ENCODE measurements around the gene ANKRD60.

ANKRD60 gene, protein sequence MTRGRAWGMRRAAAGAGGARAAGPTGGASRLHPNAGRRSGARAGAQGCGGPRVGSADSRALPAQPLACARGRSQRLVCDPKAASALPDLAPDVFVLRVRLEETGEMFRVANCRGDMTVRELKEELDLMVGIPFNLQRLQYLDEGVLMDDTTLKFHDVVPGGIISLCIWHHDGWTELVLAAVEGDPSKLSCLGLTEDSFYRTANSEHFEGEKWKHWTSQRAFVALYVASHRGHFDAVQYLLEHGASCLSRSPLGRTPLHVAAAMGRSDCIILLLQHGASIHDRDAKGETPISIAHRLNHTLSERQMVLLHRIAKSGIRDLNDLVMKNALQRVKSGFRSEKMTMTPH

DNA sequence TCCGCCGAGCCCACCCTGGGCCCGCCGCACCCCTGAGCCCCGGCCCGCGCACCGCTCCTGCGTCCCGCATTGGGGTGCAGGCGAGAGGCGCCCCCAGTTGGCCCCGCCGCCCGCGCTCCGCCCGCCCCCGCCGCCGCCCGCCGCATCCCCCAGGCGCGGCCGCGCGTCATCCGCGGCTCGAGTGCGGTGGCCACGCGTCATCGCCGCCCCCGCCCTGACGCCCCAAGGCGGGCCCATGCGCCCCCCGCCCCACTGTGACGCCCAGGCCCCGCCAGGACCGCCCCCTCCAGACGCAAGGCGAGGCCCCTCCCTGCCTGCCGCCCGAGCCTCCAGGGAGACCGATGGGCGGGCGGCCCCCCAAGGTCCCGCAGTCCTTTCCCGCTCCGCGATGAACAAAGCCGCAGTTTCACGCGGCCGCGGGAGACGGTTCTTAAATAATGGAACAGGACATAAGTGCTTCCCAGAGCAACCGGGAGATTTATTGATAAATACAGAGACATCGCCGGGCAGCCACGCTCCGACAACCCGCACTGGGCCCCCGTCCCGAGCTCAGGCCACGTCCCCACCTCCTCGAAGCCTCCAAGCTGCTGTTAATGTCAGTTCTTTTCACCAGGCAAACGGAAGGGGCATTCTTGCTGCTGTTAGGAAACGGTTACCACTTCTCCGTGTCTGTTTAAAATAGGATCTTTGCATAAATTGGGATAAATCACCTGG is at the start of gene ANKRD60:
Gene ANKRD60, minus strand, starts transcription at position 170 of the 714 bp plus-strand sequence. Its CDS starts 0 bp downstream, at position 170.
- no peak for DNase-seq (ENCODE audit: low read depth, low spot score)

DNA sequence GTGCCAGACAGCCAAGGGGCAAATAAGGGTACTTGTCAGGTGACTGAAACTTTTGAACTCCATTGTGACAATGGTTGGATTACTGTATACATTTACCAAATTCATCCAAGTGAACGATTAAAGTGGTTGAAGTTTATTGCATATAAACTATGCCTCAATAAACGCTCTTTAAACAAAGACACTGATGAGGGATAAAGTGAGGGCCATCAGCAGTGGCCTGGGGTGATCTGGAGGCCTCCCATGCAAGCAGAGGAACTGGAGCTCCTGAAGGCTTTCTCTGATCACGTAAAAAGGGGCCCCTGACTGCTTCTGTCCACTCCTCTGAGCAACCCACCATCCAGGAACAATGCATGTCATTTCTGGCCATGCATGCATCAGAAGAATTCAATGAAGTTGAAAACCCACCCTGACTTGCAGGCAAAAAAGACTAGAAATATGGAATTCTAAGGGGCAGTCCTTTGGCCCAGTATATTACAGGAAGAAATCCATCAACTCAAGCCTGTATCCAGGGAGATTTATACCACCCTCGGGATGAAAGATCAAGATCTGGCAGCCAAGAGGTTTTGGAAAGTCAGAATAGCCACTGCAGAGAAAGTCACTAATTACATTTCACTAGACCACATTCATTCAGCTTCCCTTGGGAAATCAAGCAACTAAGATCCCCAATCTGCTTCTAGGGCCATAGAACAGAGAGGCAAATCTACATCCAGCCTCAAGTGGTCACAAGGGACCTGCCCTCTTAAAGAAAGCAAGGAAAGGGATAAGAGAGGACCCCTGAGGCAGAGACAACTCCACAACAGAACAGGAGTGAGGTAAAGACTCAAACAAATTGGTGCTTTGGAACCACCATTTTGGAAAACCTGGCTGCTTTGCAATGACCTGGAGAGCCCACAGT is 49.4 kb upstream of the ANKRD60 start:
- no peak for DNase-seq (ENCODE audit: low read depth, low spot score)

DNA sequence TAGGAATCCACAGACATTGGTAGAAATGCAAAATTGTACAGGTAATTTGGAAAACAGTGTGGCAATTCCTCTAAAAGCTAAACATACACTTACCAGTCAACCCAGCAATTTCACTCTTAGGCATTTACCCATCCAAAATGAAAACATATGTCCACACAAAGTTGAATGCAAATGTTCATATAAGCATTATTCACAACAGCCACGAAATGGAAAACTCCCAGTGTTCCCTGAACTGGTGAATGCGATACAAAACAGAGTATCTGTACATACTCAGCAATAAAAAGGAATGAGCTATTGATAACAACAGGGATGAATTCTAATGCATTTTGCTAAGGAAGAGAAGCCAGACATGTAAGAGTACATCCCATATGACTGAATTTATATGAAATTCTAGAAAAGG is 48.7 kb upstream of the ANKRD60 start:
- DNase-seq (ENCODE audit: low read depth, low spot score): no peak

DNA sequence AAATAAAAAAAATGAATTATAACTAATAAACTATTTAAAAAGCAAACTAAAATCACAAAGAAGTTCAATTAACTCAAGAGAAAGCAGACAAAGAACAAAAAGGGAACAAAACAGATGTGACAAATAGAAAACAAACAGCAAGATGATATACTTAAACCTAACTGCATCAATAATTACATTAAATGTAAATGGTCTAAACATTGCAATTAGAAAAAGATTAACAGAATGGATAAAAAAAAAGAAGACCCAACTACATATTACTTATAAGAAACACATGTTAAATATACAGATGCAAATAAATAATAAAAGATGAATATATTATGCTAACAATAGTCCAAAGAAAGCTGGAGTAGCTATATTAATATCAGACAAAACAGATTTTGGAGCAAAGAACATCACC is 45.9 kb upstream of the ANKRD60 start:
- DNase-seq (ENCODE audit: low read depth, low spot score): no peak

DNA sequence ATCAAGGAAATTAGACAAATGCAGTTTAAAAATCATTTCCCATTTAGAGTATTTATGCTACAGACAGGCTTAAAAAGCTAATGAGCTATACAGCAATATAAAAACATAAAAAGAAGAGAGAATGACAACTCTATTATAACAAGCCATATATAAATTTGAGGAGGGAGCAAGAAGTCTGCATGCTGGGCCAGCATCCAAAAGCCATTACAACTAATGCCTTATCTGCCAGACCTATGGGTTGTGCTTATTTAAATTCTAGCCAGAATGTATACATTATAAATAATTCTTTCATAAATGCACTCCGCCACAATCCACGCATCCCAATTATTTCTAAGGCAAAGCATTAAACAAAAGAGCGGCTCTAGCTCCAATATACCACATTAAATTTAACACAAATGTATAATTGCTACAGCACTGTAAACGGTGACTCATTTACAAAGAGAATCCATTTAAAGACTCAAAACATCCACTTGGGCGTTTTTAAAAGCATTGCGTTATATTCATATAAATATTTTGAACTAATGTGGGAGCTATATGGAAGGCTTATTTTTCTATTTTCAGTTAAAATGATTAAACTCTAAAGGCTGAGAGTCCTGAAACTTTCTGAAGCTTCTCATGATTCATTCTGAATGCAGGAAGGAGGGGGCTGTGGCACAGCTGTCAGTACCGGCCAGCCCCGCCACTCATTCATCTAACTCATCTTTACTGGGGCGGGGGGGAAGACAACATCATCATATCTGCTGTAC is 43.3 kb upstream of the ANKRD60 start:
- no peak for DNase-seq (ENCODE audit: low read depth, low spot score)

DNA sequence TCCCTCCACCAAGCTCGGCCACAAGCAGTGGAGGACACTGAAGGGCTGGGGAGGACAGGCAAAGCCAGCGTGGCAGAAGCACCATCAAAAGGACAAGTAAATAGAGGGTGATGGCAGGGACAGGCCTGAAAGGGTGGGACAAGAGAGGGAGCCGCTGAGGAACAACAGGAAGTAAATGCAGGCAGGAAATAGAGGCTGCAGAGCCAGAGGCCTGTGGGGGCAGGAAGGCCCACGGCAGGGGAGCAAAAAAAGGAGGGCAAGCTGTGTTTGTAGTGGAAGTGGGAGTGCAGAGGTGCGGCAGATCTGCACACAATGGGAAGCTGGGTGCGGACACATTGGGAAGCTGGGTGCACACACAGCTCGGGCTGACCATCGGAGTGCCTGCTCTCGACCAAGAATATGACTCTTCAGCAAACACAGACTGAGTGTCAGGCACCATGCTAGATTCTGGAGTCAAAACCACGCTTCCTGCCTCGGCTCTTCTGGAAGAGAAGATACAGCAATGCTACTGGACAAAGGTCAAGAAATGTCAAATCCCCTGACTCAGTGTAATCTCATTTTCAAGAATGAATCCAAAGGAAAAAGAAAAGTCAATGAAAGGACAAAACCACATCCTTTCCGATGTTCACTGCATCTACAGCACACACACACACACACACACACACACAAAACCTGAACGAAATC is 40.6 kb upstream of the ANKRD60 start:
- DNase-seq (ENCODE audit: low read depth, low spot score): no peak

DNA sequence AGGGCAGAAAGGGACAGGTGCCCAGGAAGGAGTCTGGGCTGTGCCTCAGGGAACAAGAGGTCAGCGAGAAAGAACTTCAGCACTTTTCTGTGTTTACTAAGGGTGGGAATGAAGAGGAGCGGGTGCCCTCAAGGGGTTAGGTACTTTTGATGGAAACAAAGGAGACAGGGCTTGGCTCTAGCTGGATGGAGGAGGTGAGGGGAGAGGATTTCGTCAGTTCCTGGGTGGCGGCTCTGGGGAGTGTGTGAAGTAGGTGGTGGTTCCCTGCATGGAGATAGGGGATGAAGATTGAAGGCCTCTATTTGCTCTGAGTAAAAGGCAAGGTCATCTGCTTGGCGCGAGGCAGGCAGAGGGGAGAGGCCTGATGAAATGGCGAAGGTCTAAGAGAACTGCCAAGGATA is 40.0 kb upstream of the ANKRD60 start:
- DNase-seq (ENCODE audit: low read depth, low spot score): no peak

DNA sequence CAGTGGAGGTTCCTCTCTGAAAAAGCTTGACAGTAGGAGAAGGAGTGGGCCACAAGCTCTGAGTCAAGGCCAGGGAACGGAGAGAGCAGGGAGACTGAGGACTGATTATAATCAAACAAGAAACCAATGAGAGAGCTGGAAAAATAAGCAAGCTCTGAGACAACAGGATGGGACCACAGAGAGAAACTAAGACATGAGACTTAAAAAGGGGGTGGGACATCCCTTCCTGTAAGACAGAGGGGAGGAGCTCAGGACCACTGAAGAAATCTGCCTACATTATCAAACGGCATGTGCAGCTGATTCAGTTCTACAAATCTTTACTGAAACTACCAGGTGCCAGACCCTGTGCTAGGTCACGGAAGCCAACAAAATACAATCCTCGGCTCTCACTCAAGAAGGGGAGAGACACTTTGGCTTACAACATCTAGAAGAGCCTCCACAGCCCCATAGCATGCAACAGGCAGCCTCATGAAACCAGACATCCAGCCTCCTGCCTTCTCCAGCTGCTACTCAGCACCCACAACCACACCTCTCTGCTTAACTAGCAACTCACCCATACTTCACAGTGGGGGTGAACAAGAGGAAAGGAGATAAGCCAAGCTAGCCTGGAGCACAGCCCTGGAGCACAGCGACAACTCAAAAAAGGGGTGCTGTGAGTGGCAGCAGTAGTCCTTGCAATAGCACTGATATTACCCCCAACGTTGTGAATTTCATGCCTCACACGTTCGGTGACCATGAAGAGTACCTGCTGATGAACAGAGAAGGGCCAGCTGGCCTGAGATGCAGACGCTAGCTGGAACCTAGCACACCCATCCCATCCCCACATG is 39.1 kb upstream of the ANKRD60 start:
- no peak for DNase-seq (ENCODE audit: low read depth, low spot score)

DNA sequence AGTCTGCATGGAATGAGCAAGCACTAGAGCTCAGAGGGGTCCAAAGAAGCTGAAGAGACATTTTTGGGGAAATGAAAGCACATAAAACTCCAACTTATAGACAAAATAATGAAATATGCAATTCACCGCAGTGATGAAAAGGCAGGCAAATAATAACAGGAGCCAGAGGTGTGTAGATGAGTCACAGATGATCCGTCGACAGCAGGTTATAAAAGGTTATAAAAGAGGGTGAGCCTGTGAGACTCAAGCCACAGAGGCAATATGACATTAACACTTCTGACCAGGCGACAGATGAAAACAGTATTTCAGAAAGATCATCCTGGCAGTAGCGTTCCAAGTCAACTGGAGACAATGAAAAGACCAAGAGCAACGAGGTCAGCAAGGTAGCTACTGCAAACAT is 35.8 kb upstream of the ANKRD60 start:
- DNase-seq (ENCODE audit: low read depth, low spot score): no peak

DNA sequence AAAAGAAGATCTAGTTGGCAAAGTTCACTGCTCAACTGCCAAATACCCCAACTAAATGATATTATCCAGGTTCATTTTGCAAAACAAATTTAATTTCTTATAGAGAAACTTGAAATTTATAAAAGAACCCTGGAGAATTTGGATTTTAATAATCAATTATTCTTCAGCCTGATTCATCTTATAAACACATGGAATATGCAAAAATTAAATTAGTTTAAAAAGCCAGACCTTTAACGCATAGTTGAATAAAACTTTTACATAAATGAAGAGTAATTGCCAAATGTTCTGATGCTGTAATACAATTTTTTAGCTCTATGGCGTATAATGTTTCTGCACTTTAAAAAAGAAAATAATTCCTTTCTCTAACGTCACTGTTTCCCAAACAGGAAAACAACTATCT is 33.2 kb upstream of the ANKRD60 start:
- DNase-seq (ENCODE audit: low read depth, low spot score): no peak

DNA sequence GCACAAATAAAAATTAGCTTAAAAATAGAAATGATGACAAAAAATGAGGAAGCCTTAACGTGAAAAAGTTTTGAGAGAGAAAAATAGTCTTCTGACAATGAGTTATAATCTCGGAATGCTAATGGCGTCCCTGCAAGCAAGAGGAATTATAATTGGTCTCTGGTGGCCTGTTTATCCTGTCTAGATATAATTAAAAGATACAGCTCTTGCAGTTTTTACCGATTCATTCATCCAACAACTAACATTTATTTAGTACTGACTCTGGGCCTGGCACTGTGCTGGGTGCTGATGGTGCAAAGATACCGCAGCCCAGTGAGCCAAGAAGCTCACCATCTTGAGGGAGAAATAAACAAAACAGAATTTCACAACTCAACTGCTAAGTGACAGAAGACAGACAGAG is 31.6 kb upstream of the ANKRD60 start:
- no peak for DNase-seq (ENCODE audit: low read depth, low spot score)

DNA sequence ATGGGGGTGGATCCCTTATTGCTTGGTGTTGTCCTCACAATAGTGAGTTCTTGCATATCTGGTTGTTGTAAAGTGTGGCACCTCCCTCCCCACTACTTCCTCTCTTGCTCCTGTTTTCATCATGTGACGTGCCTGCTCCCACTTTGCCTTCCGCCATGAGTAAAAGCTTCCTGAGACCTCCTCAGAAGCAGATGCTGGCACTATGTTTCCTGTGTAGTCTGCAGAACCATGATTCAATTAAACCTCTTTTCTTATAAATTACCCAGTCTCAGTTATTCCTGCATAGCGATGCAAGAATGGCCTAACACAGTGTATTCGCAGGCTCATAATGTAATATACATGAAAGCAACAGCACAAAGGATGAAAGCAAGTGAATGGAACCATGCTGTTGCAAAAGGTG is 28.4 kb upstream of the ANKRD60 start:
- DNase-seq (ENCODE audit: low read depth, low spot score): no peak

DNA sequence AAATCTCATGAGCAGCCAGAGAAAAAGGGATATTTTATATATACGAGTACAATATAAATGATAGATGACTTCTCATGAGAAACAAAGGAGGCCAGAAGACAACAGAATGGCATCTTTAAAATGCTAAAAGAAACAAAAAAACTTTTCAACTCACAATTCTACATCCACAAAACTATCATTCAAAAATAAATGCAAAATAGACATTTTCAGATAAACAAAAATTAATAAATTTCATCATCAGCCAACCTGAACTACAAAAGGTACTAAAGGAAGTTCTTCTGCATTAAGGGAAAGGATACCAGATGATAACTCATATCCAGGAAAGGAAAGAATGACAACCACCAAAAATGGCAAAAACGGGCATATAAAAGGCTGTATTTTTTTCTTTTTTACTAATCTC is 27.9 kb upstream of the ANKRD60 start:
- DNase-seq (ENCODE audit: low read depth, low spot score): no peak

DNA sequence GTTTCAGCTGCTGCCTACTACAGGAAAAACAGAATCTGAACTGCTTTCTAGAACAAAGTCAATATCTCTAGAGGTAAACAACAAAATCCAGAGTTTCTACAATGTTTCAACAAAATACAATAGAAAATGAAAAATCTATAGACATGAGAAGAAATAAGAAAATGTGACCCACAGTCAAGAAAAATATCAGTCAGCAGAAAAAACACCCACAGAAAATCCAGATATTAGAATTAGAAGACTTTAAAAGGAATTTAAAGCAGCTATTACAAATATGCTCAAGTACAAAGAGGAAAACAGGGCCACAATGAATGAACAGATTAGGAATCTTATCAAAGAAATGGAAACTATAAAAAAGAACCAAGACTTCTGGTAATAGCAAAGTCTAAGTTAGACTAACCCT is 26.4 kb upstream of the ANKRD60 start:
- DNase-seq (ENCODE audit: low read depth, low spot score): no peak

DNA sequence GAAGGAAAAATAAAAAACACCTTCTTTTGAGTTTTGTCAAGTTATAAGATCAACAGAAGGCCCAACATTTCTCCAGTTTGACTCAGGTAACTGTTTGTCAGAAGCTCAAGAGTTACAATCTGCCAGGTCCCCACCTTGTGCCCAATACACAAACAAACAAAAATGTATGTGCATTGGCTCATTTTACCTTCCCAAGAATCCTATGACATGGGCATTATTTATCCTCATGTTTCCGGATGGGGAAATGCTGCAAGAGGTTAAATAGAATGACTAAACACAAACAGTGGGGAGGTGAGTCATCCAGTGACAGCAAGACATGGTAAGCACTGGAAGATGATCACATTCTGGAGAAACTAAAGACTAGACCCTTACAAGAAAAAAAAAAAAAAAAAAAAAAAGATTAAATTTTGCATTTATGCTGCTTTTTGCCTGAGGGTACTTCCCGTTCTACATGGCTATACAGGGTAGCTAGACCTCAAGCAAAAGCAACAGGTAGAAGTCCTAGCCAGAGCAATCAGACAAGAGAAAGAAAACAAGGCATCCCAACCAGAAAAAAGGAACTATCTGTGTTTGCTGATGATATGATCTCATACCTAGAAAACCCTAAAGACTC is 23.6 kb upstream of the ANKRD60 start:
- DNase-seq (ENCODE audit: low read depth, low spot score): no peak

DNA sequence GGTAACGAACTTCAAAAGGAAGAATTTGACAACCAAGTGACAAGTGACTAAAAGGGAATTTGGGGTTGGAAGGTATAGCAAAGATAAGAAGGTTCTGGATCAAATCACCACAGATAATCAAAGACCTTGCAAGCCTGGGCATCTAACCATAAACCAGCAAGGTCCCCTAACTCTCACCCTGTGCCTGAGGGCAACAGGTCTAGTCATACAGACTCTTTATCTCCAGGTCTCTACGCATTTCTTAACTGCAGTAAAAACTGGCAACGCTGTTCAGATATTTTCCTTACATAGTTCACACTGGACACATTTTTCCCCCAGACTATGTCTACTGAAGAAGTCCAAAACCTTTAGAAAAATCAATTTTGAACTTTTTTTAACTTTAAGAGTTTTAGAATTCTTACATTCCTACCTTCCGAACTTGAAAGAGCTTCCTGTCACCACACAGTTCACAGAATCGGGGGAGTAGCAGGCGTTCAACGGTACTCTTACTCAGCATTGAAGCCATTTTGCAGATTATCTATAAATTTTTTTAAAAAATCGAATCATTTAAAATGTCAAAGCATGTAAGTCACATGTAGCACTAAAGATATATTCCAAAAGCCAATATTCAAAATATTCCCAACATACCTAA is 23.0 kb upstream of the ANKRD60 start:
- no peak for DNase-seq (ENCODE audit: low read depth, low spot score)

DNA sequence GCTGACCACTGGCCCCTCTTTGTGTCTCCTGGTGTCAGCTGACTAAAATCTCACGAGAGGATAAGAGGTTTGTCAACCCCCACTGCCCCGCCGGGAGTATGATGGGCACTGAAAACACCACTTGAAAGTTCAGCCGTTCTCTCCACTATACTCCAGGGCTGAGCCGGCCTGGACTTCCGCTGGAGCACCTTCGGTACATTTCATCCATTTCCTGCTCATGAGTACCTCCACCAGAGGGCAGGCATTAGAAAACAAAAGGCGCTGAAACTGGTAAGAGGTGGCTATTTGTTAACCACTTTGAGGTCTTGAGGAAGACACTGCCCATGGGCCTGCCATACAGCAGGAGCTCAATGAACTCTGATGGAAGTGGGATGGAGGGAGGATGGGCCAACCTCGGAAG is 17.9 kb upstream of the ANKRD60 start:
- no peak for DNase-seq (ENCODE audit: low read depth, low spot score)

DNA sequence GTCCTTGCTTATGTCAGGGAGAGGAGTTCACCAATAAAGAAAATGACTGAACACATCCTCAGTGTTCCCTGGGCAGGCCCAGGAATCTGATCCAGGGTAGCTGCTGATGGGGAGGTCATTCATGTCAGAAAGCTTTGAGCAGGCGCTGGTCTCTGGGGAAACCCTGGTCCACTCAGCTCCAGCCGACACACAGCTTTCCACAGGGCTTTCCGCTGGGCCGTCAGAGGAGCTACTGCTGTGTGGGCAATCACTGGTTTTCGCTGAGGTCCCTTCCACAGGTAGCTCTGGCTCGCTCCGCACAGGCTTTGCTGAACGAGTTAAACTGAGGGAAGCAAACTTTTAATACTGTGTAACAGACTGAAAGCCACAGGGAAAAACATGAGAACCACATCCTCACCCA is 17.5 kb upstream of the ANKRD60 start:
- no peak for DNase-seq (ENCODE audit: low read depth, low spot score)

DNA sequence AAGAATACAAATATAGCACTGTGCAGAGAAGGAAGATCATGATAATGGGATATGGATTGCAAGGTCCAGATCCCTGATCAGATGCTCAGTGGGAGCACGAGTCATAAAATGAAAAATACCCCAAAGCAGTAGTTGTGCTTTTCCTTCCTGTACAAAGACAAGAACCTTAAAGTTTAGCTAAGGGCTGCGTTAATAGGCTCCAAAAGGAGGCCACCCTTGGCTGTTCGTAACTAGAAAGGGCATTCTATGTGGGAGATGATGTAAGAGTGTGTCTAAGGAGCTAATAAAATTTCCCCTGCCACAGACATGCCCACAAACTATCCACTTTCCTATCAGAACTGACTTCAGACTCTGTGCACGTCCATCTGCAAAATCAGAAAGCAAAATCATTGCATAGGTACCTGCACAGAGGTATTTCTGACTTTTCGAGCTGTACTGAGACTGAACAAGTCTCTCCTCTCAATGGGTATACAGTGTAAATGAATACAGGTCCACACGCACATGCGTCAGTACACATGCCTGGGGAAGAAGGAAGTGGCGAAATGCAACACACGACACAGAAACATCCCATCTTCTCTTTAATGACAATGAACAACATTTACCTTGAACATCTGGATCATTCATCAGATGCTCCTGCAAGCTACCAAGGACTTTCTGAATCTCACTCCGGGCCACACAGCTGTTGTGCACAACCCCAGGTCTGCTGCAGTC is 16.9 kb upstream of the ANKRD60 start:
- no peak for DNase-seq (ENCODE audit: low read depth, low spot score)
